ENCODE results near the gene SH2D6. TPM values are rescaled to one million over a fixed set of nuclear protein-coding genes. Genes with fewer than 3 reads are reported as not detected.

SH2D6 gene
- total RNA-seq, 4 donors from 2014 or later: not detected

DNA sequence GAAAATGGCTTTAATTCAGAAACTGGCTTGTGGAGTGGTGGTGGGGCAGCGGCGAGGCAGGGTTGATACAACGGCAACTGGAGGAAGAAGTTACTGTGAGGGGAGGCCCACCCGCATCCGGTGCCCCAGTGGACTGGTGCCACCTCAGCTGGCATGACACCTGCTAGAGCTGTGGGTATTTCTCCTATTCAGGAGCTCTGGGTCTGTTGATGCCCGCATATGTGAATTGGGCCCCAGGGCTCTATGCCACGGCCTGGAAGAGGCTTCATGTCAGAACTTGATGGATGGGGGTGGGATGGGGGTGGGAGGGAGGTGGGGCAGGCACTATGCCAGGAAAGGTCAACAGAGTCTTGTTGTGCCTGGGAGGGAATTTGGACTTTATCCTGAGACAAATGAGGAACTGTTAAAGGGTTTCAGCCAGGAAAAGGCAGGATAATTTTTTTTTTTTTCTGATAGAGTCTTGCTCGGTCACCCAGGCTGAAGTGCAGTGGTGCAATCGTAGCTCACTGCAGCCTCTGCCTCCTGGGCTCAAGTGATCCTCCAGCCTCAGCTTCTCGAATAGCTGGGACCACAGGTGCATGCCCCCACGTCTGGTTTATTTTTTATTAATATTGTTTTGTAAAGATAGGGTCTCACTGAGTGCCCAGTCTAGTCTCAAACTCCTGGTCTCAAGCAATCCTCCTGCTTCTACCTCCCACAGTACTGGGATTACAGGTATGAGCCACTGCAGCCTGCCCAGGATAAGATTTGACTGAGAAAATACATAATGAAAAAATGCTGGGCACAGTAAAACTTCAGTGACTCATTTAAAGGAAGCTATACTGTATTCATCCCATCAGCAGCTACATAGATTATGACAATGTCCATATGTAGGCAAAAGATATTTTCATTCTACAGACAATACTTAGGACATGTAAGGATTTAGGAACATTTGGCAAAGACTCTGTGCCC, 52.6 kb downstream of the SH2D6 start:
- DNase-seq (ENCODE audit: low spot score in 2 of 2): no peak

GRCh38 chr2:85472261-85472660, 53.7 kb downstream of the SH2D6 start:
- TF ChIP-seq, protein P1, sequence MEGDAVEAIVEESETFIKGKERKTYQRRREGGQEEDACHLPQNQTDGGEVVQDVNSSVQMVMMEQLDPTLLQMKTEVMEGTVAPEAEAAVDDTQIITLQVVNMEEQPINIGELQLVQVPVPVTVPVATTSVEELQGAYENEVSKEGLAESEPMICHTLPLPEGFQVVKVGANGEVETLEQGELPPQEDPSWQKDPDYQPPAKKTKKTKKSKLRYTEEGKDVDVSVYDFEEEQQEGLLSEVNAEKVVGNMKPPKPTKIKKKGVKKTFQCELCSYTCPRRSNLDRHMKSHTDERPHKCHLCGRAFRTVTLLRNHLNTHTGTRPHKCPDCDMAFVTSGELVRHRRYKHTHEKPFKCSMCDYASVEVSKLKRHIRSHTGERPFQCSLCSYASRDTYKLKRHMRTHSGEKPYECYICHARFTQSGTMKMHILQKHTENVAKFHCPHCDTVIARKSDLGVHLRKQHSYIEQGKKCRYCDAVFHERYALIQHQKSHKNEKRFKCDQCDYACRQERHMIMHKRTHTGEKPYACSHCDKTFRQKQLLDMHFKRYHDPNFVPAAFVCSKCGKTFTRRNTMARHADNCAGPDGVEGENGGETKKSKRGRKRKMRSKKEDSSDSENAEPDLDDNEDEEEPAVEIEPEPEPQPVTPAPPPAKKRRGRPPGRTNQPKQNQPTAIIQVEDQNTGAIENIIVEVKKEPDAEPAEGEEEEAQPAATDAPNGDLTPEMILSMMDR (IDR thresholded peaks at IDR 0.05): no peak
- TF ChIP-seq POLR2A (IDR thresholded peaks at IDR 0.05): no peak
- H3K4me3 ChIP-seq (ENCODE audit: low read depth, poor library complexity, severe bottlenecking): no peak overlapping the region
- intact Hi-C loops (cut with DNase I; ENCODE audit: low total_unique reads): no loop called here
- no peak for DNase-seq (ENCODE audit: low spot score in 2 of 2)
- WGBS, 2 donors: 47 to 50% methylated on average over 4 of the region's 4 CpGs

More for the DNA sequence above, 52.6 kb downstream of the SH2D6 start:
- intact Hi-C loops (cut with DNase I; ENCODE audit: low total_unique reads): no loop called here
- 32 to 39% methylated on average over 11 of the region's 11 CpGs for WGBS, 2 donors
- TF ChIP-seq, protein P1 (IDR thresholded peaks at IDR 0.05): no peak
- no peak for TF ChIP-seq POLR2A (IDR thresholded peaks at IDR 0.05)
- H3K4me3 ChIP-seq (ENCODE audit: low read depth, poor library complexity, severe bottlenecking): no peak overlapping the region

DNA sequence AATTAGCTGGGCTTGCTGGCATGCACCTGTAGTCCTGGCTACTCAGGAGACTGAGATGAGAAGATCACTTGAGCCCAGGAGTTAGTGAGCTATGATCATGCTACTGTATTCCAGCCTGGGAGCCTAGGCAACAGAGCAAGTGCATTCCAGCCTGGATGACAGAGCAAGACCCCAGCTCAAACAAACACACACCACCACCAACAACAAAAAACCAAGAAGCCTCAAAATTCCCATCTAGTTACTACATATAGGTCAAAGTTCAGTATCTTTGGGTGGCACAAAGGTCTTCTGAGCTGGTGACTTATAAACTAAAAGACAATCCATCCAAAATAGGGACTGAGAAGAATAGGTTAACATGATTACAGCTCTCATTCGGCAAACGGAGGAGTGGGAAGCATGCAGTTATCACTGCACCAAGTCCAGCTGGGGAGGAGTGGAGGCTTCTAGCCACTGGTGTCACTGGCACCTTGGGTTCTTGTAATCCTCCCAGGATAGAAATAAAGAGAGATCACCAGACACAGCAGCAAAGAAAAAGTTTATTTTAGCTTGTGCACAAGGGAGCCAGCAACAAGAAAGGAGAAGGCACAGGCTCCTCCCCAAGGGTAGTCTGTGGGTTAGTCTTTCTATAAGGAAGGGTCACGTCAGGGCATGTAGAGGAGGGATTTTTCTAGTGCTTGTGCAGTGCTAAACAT, 57.4 kb downstream of the SH2D6 start:
- WGBS, 2 donors: 42 to 50% methylated on average over 3 of the region's 3 CpGs
- TF ChIP-seq, protein P1 (IDR thresholded peaks at IDR 0.05): no peak
- no peak for TF ChIP-seq POLR2A (IDR thresholded peaks at IDR 0.05)
- peak in 1 of 2 donors; percentile 49 for DNase-seq (ENCODE audit: low spot score in 2 of 2)
- H3K4me3 ChIP-seq (ENCODE audit: low read depth, poor library complexity, severe bottlenecking): no peak overlapping the region
- intact Hi-C loops (cut with DNase I; ENCODE audit: low total_unique reads): no loop called here

DNA sequence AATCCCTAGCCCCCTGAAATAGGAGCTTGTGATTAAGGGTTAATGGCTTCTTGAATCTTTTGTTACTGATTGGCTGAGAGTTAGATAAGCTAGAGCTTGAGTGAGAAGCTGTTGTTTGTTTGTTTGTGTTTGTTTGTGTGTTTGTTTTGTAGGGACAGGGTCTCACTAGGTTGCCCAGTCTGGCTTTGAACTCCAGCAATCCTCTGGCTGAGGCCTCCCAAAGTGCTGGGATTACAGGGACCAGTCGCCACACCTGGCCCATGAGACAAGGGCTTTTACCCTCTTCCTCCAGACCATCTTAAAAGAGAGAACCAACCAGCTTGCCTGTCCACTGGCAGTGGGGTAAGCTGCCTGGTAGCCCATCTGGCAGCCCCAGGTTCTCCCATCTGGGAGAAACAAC, 58.1 kb downstream of the SH2D6 start:
- intact Hi-C loops (cut with DNase I; ENCODE audit: low total_unique reads): no loop called here
- no peak for DNase-seq (ENCODE audit: low spot score in 2 of 2)
- 40 to 50% methylated on average over 1 of the region's 1 CpG for WGBS, 2 donors
- TF ChIP-seq, protein P1 (IDR thresholded peaks at IDR 0.05): no peak
- TF ChIP-seq POLR2A (IDR thresholded peaks at IDR 0.05): no peak
- no peak overlapping the region for H3K4me3 ChIP-seq (ENCODE audit: low read depth, poor library complexity, severe bottlenecking)

GRCh38 chr2:85477884-85478283, 59.4 kb downstream of the SH2D6 start:
- no peak overlapping the region for H3K4me3 ChIP-seq (ENCODE audit: low read depth, poor library complexity, severe bottlenecking)
- no peak for TF ChIP-seq POLR2A (IDR thresholded peaks at IDR 0.05)
- TF ChIP-seq, protein P1 (IDR thresholded peaks at IDR 0.05): no peak
- 69 to 70% methylated on average over 2 of the region's 2 CpGs for WGBS, 2 donors
- intact Hi-C loops (cut with DNase I; ENCODE audit: low total_unique reads): no loop called here
- DNase-seq (ENCODE audit: low spot score in 2 of 2): no peak

Measured in lower leg skin (tissue), 4 donors.